Hematopoietic multipotent progenitor cell treated with erythropoietin and hydrocortisone succinate and interleukin-3 and kit ligand, for 8 days (in vitro differentiated cells): ENCODE measurements around the gene HIBCH.
"Not testable (repeated sequence)": the region's sequence is repeated elsewhere in the genome, so short reads cannot be mapped to it uniquely, and the experiment has no call there.

Experiments
- DNase-seq: peaks from one replicate; pipeline ENCODE4 v3.0.0-alpha.2; 2015

The HIBCH gene

DNA sequence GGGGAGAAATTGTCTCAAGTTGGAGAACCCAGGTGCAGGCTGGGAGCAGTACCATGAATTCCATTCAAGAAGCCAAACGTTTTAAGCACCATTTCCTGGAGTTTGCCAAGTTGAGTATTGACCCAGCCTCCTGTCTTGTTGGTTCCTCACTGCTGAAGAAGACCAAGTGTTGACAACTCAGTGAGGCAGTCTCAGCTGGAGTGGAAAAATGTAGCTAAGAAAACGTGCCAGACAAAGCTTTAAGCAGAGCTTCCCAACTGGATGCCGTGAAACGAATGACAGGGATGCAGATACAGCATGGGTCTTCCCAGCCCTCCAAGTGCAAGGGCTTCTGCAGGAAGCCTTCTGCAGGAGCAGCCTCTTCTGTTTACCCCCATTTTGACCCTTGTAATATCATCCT is 23.0 kb upstream of the HIBCH start:
- DNase-seq: no peak

DNA sequence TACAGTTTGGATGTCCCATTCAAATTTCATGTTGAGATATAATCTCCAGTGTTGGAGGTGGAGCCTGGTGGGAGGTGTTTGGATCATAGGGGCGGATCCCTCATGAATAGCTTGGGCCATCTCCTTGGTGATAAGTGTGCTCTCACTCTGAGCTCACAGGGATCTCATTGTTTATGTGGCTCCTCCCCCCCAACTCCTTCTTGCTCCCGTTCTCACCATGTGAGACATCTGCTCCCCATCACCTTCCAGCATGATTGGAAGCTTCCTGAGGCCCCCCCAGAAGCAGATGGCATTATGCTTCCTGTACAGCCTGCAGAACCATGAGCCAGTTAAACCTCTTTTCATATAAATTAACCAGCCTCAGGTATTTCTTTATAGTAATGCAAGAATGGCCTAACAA is 20.7 kb upstream of the HIBCH start:
- DNase-seq: peak; percentile 71

DNA sequence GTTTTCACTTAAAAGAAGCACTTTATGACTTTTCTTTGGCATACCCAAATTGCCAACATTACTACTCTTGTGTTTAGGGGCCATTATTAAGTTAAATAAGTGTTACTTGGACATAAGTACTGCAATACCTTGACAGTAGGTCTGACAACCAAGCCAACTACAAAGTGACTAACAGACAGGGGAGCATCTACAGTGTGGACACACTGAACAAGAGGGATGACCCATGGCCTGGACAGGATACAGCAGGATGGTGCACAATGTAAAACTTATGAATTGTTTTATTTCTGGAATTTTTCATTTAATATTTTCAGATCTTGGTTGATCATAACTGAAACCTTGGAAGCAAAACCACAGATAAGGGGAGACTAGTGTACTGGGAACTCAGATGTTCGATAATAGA is 19.8 kb upstream of the HIBCH start:
- DNase-seq: no peak

DNA sequence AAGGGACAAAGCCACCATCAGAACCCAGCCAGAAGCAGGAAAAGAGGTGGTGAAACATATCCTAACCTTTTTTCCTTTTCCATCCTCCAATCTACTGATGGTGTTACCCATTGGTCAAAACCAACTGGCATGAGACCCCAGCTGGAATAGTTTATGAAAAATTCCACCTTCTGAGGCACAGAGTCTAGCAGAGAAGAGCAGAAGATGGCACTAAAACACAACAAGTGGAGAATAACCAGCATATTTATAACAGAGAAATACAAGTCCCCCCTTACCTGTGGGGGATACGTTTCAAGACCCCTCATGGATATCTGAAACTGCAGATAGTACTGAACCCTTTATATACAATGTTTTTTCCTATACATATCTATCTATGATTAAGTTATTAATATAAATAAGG is 18.8 kb upstream of the HIBCH start:
- DNase-seq: no peak

DNA sequence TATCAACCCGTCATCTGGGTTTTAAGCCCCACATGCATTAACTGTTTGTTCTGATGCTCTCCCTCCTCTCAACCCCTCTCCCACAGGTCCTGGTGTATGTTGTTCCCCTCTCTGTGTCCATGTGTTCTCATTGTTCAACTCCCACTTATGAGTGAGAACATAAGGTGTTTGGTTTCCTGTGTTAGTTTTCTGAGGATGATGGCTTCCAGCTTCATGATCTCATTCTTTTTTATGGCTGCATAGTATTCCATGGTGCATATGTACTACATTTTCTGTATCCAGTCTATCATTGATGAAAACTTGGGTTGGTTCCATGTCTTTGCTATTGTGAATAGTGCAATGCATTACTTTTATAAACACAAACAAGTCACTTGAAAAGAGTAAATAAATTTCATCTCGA is 16.8 kb upstream of the HIBCH start:
- DNase-seq: no peak

DNA sequence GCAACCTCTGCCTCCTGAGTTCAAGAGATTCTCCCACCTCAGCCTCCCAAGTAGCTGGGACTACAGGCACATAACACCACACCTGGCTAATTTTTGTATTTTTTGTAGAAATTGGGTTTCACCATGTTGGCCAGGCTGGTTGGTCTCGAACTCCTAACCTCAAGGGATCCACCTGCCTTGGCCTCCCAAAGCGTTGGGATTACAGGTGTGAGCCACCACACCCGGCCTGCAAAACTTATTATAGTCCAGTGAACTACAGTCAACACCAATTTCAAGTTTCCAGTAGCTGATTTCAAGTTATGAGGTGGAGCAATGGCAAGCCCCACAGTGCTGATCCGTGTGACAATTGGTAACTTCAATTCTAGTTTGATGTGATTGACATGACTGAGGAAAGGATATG is 16.0 kb upstream of the HIBCH start:
- DNase-seq: not testable (repeated sequence)

DNA sequence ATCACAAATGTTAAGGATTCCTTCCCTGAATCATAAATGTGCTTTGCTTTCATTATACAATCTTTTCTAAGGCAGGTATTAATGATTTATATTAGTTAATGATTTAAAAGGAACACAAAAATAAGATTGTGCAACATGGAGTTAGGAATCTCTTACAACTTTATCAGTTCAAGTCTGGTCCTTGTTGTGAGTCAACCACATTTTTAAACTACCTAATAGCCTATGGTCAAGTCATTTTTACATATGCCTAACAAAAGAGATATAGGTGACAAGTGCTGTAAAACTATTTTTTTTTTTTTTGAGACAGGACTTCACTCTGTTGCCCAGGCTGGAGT is 15.6 kb upstream of the HIBCH start:
- no peak for DNase-seq

DNA sequence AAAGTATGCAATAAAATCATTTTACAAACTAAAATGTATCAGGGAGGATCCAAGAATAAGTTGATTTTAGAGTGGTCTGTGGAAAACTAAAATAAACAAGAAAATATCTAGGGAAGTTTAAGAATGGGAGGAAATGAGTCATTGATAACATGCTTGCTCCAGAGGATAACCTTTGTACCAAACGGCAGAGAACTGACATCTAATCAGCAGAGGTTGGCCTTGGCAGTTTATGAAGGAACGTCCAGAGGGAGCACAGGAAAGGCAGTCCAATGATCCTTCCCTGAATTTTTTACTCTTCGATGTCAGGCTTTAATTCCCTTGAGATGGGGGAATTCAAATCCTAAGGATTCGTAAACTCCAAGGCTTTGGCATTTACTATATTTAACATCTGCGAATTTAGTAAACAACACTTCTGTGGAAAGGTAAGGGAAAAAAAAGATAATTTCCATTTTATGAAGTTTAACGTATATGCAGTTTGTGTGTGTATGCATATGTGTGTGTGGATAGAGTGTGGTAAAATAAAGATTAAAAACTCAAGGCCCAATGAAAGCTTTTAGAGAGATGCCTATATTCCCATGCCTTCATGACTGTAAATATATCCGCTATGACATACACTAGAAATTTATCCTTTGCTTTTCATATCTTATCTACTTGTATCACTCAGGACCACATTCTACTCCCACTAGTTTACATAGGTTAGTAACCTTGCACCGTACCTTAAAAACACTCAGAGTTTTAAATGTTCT is 15.0 kb upstream of the HIBCH start:
- peak; percentile 36 for DNase-seq

DNA sequence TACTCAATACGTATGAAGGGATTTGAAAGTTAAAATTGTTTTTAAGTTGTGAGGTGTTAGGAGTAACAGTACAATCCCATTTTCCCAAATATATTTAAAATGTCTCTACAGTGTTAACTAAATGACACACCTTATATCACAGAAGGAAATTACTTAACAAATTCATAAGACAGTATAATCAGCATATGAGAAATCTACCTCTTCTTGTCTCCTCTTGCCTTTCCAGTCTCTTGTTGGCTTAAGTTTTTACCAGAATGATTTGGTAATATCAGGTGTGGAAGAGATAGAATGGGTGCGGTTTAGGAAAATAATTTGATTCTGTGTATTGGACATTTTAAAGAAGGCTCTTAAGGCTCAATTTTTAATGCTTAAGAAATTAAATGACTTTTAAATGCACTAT is 14.3 kb upstream of the HIBCH start:
- DNase-seq: no peak

DNA sequence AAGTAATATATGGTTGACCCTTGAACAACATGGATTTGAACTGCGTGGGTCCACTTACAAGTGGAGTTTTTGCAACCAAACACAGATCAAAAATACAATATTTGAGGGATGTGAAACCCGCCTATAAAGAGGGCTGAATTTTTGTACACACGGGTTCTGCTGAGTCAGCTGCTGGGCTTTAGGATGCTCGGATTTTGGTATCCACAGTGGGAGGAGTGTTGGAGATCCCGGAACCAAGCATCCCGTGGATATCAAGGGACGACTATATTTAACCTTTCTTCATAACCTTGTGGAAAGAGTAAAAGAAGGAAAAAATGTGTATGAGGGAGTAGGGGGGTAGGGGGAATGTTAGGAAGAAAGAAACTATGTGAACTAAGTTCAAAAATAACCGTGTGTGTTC is 13.8 kb upstream of the HIBCH start:
- no peak for DNase-seq

DNA sequence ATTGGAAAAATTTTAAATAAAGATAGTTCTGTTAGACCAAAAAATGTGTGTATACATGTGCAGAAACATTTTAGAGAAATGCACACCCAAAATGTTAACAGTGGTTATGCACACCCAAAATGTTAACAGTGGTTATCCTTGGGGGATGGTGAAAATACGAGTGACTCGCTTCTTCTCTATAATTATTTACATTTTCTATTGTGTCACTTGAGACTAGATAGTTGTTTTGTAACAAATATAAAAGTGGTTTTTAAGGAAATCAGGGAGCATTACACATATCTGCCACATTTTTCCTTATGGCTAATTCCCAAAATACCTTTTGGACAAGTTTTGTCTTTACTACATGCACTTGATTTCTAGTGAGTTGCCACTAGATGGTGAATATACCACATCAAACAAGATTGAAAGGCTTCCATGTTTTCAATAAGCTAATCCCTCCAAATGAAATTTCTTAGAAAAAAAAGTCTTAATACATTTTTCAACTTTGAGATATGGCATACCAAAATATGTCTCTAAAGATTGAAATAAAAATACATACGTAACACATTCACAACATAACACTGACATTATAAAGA is 9.0 kb upstream of the HIBCH start:
- DNase-seq: no peak

DNA sequence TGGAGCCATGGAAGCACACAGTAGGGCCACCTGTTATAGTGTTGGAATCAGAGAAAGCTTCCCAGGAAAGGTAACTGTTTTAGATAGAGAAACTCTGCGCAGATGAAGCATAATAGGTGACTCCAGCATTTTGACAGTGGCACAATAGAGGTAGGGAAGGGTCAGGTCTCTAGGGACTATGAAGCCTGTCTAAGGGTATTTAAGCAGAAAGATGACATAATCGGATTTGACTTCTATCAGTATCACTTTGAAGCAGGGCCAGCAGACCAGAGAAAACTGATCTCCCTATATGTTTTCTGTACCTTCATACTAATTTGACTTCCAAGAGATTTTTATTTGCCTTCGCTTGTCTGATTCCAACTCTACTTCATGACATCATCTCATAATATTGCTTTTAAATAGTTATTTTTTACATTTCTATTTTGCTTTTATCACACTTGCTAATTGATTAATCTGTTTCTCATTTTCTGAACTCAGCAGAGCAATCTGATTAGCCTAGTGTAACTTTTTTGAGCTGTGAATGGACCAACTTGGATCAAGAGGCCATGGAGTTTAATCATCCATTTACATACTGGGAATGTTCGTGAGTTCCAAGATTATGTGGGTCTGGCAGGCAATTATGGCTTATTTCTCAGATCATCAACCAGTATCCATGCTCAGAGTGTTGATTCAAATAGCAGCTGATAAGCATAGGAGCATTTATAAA is 8.4 kb upstream of the HIBCH start:
- no peak for DNase-seq

DNA sequence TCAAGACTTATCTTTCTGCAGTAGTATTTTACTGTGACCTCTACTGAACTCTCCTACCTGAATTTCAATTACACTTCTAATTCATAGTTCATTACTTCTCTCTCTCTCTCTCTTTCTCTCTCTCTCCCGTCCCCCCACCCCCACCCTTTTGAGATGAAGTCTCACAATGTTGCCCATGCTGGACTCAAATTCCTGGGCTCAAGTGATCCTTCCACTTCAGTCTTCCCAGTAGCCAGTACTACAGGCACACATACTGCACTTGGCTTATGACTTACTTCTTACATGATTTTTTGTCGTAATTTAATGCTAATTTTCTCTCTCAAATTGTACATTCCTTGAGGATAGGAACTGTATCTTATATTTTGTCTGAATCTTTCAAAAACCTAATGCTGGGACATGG is 6.0 kb upstream of the HIBCH start:
- no peak for DNase-seq

DNA sequence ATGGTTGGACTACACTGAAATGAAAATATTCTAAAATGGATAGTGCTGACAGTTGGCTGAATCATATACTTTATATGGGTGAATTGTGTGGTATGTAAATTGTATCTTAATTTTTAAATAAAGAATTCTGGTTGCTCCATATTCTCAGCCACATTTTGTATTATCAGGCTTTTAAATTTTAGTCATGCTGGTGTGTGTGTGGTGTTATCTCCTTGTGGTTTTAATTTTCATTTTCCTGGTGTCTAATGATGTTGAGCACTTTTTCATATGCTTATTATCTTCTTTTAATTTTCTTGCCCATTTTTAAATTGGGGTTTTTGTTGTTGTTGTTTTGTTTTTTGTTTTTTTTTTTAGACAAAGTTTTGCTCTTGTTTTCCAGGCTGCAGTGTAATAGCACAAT is 3.8 kb upstream of the HIBCH start:
- DNase-seq: peak; percentile 38

DNA sequence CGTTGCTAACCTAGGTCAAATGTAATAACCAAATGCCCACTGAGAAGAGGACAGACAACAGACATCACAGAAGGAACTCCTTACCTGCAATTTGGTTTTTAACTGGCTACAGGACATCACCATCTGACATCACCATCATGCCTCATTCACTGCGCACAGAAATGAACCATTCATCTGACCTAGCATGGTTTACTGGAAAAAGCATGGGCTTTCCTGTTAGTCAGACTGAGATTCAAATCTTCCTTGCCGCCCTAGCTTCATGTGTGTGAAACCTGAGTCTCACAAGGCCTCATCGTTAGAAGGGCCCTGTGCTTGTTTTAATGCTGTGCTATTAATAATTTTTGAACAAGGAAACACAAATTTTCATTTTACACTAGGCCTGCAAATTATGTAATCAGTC is 1.1 kb upstream of the HIBCH start:
- DNase-seq: no peak

DNA sequence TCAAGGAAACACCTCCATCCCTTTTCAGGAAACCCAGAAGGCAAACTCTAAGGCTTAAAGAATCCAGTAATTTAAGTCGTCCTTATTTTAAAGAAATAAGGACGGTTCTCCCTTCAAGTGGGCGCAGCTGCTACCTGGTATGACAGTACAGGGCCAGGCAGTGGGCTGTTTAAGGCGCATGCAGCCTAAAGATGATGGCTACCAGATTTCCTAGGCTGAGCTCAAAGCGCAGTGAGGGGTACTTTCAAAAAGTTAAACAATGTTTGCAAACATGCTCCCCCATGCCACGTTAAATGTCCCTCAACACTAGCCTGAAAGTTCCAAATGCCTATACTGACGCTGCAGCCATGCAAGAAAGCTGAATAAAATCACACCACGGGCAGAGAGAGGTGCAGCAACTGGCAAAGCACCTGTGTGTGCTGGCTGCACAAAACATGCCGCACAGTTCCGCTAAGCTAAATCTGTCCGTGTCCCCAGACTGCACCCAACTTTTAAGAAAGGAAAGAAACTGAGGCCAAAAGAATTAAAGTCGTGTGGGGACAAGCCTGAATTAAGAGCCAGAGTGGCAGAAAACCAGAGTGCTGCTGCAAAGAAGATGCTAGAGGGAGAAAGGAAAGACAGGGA is 583 bp downstream of the HIBCH start:
- DNase-seq: peak; percentile 23

DNA sequence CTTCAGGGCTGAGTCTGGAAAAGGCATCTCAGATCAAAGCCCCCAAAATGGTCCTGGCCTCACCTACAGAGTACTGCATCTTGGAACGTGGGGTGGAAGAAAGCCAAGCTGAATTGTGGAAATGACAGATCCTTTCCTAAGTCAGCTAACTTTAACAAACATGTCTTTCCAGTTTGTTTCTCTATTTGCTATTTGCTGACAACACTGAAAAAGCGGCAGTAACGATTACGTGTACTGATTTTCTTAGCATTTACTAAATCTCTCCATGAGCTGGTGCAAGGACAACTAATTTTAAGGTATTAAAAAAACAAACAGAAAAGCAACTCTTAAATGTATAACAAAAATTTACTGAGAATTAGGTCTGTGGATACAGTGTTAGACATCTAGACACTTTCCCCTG is 1.1 kb downstream of the HIBCH start:
- no peak for DNase-seq

DNA sequence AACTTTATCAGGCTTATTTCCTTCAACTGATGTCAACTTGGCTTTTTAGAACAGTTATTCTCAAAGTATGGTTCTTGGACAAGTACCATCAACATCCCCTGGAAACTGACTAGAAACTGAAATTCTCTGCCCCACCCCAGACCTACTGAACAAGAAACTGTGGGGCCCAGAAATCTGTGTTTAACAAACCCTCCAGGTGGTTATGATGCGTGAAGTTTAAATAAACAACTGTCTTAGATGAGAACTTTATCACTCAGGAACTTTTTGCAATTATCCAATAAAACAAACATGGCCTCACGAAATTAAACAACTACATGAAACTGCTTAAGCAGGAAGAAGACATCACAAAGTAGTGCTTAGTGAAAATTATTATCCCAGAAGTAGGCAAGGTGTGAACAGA is 4.4 kb downstream of the HIBCH start:
- no peak for DNase-seq

DNA sequence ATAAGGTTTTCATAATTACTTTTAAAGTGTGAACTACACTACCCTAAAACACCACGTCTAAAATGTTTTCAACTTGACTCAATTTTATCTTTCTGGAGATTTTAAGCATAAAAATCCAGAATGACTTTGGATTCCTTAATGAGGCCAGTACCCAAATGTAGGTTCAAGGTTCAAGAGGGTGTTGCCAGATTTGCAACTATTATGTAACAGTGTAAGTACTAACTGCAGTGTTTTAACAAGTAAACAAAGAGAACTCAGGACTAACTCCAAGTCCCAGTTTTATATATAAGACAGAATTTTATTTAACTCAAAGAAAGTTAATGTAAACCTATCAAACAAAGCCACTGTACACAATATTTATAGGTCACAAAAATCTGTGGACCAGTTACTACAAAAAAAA is 5.7 kb downstream of the HIBCH start:
- no peak for DNase-seq

DNA sequence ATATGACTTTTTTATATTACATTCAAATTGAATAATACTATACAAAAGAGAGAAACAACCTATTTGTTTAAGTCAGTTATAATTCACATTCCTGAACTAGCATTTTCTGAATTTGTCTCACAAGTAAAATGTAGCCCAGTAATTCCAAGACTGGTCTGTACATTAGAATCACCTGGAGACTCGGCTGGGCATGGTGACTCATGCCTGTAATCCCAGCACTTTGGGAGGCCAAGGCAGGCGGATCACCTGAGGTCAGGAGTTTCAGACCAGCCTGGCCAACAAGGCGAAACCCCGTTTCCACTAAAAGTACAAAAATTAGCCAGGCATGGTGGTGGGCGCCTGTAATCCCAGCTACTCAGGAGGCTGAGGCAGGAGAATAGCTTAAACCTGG is 7.0 kb downstream of the HIBCH start:
- DNase-seq: not testable (repeated sequence)

DNA sequence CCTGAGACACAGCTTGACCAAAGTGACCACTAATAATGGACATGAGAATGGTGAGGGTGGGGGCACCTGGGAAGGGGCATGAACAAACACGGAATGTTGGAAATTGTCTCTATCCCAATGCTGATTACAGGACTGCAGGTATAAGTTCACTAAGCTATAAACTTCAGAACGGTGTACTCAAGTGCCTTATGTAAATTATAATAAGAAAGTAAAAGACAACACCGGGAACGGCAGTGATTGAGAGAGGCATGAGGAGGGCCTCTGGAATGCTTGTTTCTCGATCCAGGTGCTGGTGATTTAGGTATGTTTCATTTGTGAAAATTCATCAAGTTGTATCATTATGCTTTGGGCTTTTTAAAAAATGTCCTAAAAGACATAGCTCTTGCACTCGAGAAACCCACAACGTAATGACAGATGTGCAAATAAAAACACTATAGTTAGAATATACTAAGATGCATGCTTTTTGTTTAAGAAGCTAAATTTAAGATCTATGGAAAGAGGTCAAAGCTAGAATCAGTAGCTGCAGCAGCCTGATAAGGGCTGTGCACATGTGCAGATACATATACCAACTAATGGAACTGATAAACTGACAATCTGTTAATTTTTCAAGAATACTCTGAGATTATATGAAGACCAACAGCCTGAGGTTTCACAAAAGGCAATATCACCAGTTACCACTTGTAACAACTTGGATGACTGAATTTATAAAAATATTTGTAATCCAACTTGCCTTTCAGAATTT is 7.6 kb downstream of the HIBCH start:
- DNase-seq: peak; percentile 60

DNA sequence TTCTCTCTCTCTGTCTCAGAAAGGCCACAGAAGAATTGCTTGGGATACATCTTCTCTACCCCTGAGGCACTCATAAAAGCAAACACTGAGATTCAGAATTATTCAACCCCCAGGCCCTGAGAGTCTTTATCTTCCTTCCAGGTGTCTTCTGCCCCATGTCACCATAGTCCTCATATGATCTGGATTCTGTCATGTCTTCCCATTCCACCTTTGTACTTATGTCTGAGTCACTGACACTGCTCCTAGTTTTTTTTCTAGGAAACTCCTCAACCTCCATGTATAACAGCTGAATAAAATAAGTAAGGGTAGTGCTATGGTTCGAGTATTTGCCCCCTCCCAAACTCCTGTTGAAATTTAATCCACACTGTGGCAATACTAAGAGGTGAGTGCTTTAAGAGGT is 11.6 kb downstream of the HIBCH start:
- DNase-seq: no peak

DNA sequence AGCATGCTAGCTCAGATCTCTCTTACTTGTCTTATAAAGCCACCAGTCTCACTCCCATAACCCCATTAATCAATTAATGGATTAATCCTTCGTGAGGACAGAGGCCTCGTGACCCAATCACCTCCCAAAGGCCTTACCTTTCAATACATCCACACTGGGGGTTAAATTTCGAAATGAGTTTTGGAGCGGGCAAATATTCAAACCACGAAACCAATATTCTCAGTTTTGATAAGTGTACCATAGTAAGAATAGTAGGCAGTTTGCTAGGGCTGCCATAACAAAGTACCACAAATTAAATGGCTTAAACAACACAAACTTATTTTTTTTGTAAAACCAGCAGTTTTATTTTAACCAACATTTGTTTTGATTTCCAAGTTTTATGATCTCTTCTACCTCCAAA is 15.2 kb downstream of the HIBCH start:
- no peak for DNase-seq

DNA sequence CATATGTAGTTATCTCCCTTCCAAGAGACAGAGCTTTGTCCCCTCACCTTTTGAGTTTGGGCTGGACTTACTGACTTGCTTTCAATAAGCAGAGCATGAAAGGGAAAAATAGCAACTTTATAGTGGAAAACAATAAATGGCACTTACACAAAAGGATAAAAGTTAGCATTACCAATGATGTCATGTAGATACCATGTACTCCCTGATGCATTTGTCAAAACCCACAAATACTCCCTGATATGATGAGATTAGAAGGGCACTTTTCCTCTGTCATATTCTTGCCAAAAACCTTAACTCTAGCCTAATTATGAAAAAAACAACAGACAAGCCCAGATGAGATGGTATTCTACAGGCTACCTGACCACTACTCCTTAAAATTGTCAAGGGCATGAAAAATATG is 16.0 kb downstream of the HIBCH start:
- DNase-seq: peak; percentile 42
